GM18867 (cell line): ENCODE data around the gene CCHCR1.

Experiments
- ATAC-seq: cut with Tn5 transposase; IDR thresholded peaks from one replicate; pipeline ENCODE4 v1.9.1; 2021; ENCODE audit warnings: mild to moderate bottlenecking, moderate library complexity; ENCODE audit not compliant: unreplicated experiment

The CCHCR1 gene

GRCh38 chr6:31110825-31111582, 46.6 kb downstream of the CCHCR1 start:
- ATAC-seq, result no peak

- ATAC-seq, result no peak
Measured at GRCh38 chr6:31107052-31107451, 50.5 kb downstream of the CCHCR1 start.

GRCh38 chr6:31103136-31103535, 54.5 kb downstream of the CCHCR1 start:
- no peak for ATAC-seq

GRCh38 chr6:31098449-31098938, 59.1 kb downstream of the CCHCR1 start:
- ATAC-seq, result no peak

GRCh38 chr6:31096656-31097055, 60.9 kb downstream of the CCHCR1 start:
- ATAC-seq, result no peak

- ATAC-seq, result no peak
Measured at GRCh38 chr6:31096215-31096614, 61.4 kb downstream of the CCHCR1 start.

GRCh38 chr6:31094389-31094881, 63.2 kb downstream of the CCHCR1 start:
- ATAC-seq, result no peak

- ATAC-seq, result no peak
Measured at GRCh38 chr6:31092769-31093505, 64.7 kb downstream of the CCHCR1 start.
